HG02571 (cell line): ENCODE measurements around the gene AP1G2.

Experiments used
- ATAC-seq: cut with Tn5 transposase; IDR thresholded peaks from one replicate; pipeline ENCODE4 v1.9.1; 2021; ENCODE audit warnings: mild to moderate bottlenecking, moderate library complexity; ENCODE audit not compliant: unreplicated experiment

Gene AP1G2

GRCh38 chr14:23559010-23559925 is 8.3 kb downstream of the AP1G2 start:
- ATAC-seq: no peak

DNA sequence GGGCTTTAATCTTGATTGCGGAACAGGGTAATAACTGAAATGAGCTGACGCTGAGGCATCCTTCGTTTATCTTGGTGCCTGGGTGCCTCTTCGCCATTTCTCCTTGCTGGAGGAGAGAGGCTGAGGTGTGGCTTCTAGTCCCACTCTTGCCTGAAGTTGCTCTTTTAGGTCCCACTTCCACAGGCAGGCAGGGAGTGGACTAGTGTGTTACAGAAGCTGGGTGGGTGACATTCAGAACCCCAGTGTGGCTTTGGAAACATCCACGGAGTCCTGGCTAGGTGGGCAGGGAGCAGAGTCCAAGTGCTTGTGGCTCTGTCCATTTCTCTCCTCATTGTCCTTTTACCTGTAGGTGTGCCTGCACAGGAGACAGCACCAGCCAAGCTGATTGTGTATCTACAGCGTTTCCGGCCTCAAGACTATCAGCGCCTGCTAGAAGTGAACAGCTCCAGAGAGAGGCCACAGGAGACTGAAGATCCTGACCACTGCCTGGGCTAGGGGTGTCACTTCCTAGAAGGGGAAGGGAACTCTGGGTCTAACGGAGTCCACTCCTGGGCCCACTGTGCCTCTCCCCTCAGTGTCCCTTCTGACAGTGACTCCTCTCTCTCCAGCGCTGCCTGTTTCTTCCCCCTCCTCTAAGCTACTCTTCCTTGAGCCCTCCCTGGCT is 9.1 kb downstream of the AP1G2 start:
- no peak for ATAC-seq

DNA sequence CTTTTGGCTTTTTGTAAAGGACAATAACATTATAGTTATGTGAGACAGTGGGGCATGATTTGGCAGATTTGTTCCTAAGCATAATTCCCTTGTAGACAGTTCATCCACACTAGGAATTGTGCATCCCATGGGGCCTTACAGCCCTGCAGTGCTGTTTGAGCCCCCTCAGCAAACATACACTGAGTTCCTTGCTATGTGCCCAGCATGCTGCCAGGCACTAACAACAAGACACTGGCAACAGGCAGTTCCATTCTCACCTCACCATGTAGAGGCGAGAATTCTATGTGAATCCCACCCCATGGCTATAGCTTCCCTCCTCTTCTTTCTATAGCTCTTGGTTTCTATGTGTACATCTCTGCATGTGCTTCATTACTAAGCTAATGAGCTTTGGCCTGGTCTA is 9.6 kb downstream of the AP1G2 start:
- ATAC-seq: no peak

DNA sequence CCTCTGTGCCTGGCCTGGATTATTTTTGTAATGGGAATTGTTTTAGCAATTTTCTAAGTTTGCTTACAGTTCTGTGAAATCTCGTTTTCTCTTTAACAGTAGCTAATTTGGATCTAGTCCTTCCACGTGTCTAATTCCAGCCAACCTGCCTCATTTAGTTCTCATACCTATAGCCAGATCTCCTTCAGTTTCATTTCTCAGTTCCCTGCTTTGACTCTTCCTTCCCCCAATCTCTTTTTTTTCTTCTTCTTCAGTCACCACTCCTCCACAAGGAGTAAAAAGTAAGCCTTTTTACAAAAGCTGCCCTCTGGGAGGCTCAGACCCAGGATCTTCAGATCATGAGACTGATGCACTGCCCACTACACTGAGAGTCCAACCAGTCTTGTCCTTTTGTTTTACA is 10.1 kb downstream of the AP1G2 start:
- no peak for ATAC-seq

GRCh38 chr14:23556700-23557440 is 10.7 kb downstream of the AP1G2 start:
- ATAC-seq: no peak

- peak; percentile 78 for ATAC-seq
Measured at GRCh38 chr14:23555882-23556699, 11.5 kb downstream of the AP1G2 start, which contains the start of gene THTPA. TSS of gene THTPA (plus strand) at chr14:23556271. CDS start at chr14:23556758, 487 bp downstream.

DNA sequence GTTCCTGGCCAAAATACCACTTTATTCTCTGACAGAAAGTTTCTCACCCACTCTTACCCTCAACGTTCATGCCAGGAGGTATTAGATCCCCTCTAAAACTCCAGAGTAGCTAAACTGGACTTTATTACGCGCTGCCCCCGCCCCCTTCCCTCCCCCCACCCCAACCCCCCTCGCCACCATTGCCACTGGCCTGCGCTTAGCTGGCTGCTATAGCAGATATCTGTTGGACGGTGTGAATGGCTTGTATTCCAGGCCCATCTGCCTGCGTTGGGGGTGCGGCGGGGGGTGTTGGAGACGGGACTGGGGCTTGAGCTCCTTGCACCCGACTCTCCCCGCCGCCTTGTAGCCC is 12.1 kb downstream of the AP1G2 start:
- ATAC-seq: no peak

DNA sequence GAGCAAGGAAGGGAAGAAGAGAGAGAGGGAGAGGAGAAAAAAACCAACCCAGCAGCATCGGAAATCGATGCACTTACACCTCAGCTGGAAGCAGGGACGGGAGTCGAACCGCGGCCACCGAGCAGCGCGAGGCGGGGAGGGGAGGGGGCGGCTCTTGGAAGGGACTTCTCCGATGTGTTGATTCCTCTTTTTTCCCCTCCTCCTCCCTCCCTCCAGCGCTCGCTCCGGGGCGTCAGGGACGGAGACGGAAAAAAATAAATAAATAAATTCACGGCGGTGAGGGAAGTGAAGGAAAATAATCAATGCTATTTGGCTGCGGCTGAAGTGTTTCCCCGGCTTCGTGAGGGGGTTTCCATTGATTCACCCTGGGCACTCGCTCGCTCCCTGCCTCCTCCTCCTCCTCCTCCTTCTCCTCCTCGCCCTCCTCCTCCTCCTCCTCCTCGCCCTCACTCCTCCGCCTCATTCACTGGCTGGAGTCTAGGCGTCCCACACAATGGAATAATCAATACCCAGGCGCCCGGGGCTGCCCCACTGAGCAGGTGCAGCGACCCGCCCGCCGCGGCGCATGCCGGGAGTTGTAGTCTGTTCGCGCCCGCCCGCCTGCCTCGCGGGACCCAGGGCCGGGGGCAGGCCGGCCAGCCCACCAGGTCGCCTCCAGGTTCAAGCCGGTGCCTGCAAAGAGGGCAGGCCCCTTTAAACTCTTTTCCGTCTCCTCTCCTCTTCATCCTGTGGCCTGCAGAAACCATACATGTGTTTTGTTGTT is 16.1 kb downstream of the AP1G2 start, which contains the start of gene ZFHX2:
Gene ZFHX2 (minus strand): TSS at position 500 of the 763 bp plus-strand sequence. CDS start 16,440 bp downstream, outside the sequence.
- peak; percentile 61 for ATAC-seq

DNA sequence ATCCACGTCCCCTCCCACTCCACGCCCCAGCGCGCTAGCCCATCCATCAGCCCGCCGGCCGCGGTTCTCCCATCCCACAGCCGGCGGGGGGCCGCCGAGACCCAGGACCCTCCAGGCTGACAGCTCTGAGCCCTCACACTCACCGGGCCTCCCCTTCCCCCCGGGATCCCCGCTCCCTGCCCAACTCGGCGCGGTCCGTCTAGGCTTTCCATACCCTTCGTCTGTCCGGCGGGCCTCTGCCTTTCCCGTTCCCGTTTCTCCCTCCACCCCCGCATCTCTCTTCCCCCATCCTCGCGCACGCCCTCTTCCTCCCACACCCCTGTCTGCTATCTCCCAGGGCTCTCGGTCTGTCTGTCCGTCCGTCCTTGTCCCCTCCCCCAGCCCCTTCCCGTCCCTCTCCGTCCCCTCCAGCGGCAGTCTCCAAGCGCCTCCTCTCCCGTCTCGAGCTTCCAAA is 16.8 kb downstream of the AP1G2 start:
- ATAC-seq: no peak

- ATAC-seq: no peak
Measured at GRCh38 chr14:23550131-23550811, 17.3 kb downstream of the AP1G2 start.

GRCh38 chr14:23548351-23549318 is 19.0 kb downstream of the AP1G2 start:
- no peak for ATAC-seq

DNA sequence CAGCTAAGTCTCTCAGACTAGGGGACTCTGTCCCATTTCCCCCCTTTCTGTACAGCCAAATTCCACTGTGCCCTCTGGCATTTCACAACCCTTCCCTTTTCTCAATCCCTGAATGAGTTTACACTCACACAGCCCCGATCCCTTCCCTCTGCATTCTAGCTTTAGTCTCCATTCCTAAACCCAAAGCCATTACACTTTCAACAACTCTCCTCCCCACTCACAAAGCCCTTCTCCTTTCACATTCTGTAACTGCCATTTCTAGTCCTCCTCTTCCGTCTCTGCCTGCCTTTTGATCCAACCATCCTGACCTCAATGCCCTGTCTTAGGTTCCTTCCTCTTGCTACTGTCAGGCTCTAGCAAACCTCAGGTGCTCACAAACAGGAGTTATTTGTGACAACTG is 19.7 kb downstream of the AP1G2 start:
- no peak for ATAC-seq

GRCh38 chr14:23546450-23547035 is 21.0 kb downstream of the AP1G2 start:
- ATAC-seq: no peak

GRCh38 chr14:23545740-23546365 is 21.7 kb downstream of the AP1G2 start:
- ATAC-seq: no peak

- ATAC-seq: no peak
Measured at GRCh38 chr14:23544511-23545447, 22.8 kb downstream of the AP1G2 start.

GRCh38 chr14:23543403-23543802 is 24.2 kb downstream of the AP1G2 start:
- ATAC-seq: no peak
